K562 (cell line): ENCODE results near the gene SUPT7L. TPM values are rescaled to one million over a fixed set of nuclear protein-coding genes. Genes with fewer than 3 reads are reported as not detected.

Experiments used
- ATAC-seq: fragments of 200-7000 bp; cut with Tn5 transposase; 3 replicates; pipeline ENCODE4 v1.9.1; 2020; ENCODE audit warnings: moderate library complexity
- BruUV-seq: library from RNA; stranded (reverse); fragments of 400-500 nt; replicated peaks from 2 replicates; lab custom pipeline; 2021; lab: Mats Ljungman, UMichigan
- CTCF ChIA-PET: fragments of 300-600 bp; formaldehyde crosslinking; extraction: SDS; loops from one replicate; lab custom pipeline; 2021; ENCODE audit warnings: low intra/inter-chr PET ratio; lab: Yijun Ruan, JAX
- POLR2A ChIA-PET: fragments of 300-600, 350-650 bp; sonication (Branson Sonifier 250); formaldehyde crosslinking; extraction: SDS; loops from one replicate; lab custom pipeline; 2021; ENCODE audit warnings: antibody characterized with exemption, inconsistent platforms; lab: Yijun Ruan, JAX
- DNase-seq, 4 experiments: peaks; one replicate each; pipeline versions ENCODE4 v3.0.0 to v3.0.0-alpha.2; 2011 to 2018; ENCODE audit warnings: low spot score in 3 of 4, mixed read lengths in 3 of 4; ENCODE audit errors: extremely low read depth in 1 of 4
- FAIRE-seq: peaks from 2 replicates; lab custom pipeline; 2011; peaks lifted over from hg19 to GRCh38; lab: Jason Lieb, UNC
- H2AFZ ChIP-seq: 2 replicates; pipeline ENCODE4 v1.6.0; 2011; ENCODE audit warnings: low read depth, low read length, control low read depth, inconsistent platforms
- H3K27ac ChIP-seq: fragments of 200-600 bp; 3 replicates; pipeline ENCODE4 v1.8.0; 2011; ENCODE audit warnings: low read depth, mild to moderate bottlenecking, control low read depth, inconsistent platforms, low read length, moderate library complexity, mixed read lengths; ENCODE audit errors: extremely low read depth
- H3K27me3 ChIP-seq, 2 experiments: fragments of 300-600 bp in 1 of 2; 2 replicates in 1 of 2; 3 replicates in 1 of 2; pipeline versions ENCODE4 v1.6.0 to v1.8.0; 2011; ENCODE audit warnings: inconsistent platforms in 2 of 2, low read length in 2 of 2, mild to moderate bottlenecking in 1 of 2, mixed read lengths in 1 of 2, moderate library complexity in 1 of 2; ENCODE audit not compliant: control insufficient read depth in 2 of 2, insufficient read depth in 2 of 2
- H3K36me3 ChIP-seq: fragments of 300-600 bp; 3 replicates; pipeline ENCODE4 v1.8.0; 2011; ENCODE audit warnings: mild to moderate bottlenecking, low read length, inconsistent platforms; ENCODE audit not compliant: control insufficient read depth, insufficient read depth
- H3K4me1 ChIP-seq, 2 experiments: fragments of 200-600 bp in 1 of 2; replicated peaks in 1 of 2; 2 replicates in 1 of 2; 3 replicates in 1 of 2; pipeline versions ENCODE4 v1.5.1 to v1.8.0; 2011; ENCODE audit warnings: inconsistent platforms in 2 of 2, low read length in 2 of 2, mild to moderate bottlenecking in 1 of 2, mixed read lengths in 1 of 2, moderate library complexity in 1 of 2; ENCODE audit not compliant: control insufficient read depth in 2 of 2, insufficient read depth in 2 of 2
- H3K4me2 ChIP-seq: 2 replicates; pipeline ENCODE4 v1.6.1; 2011; ENCODE audit warnings: low read length, control low read depth, inconsistent platforms, mixed read lengths; ENCODE audit not compliant: insufficient read depth
- H3K4me3 ChIP-seq: fragments of 200-600 bp; sonication (generic), shearing (Covaris generic); 2 replicates; pipeline ENCODE4 v1.5.1; 2016; ENCODE audit warnings: control low read depth, inconsistent platforms
- H3K79me2 ChIP-seq: fragments of 200-600 bp; 3 replicates; pipeline ENCODE4 v1.8.0; 2011; ENCODE audit warnings: low read length, inconsistent platforms; ENCODE audit not compliant: control insufficient read depth, insufficient read depth
- H3K9ac ChIP-seq, 2 experiments: 2 replicates each; pipeline versions ENCODE4 v1.6.0 to v1.6.1; 2011; ENCODE audit warnings: low read depth in 2 of 2, low read length in 2 of 2, control low read depth in 1 of 2, inconsistent platforms in 1 of 2, mild to moderate bottlenecking in 1 of 2, mixed read lengths in 1 of 2; ENCODE audit not compliant: insufficient read depth in 1 of 2
- H3K9me1 ChIP-seq: one replicate; pipeline ENCODE4 v1.6.0; 2011; ENCODE audit warnings: inconsistent platforms, mild to moderate bottlenecking, low read length, moderate library complexity; ENCODE audit not compliant: control insufficient read depth, insufficient read depth
- H3K9me3 ChIP-seq: replicated peaks from 2 replicates; pipeline ENCODE4 v1.5.1; 2011; ENCODE audit warnings: low read depth, low read length, inconsistent platforms; ENCODE audit not compliant: control insufficient read depth, insufficient read depth
- H4K20me1 ChIP-seq: replicated peaks from 2 replicates; pipeline ENCODE4 v1.6.1; 2011; ENCODE audit warnings: low read length, inconsistent platforms, mixed read lengths; ENCODE audit not compliant: control insufficient read depth, insufficient read depth
- CCAR2 ChIP-seq: fragments of 200-400 bp; formaldehyde crosslinking; IDR thresholded peaks from 2 replicates; pipeline ENCODE4 v1.6.1; 2017; ENCODE audit warnings: mild to moderate bottlenecking, low read depth, low read length
- EP400 ChIP-seq: fragments of 450-650 bp; IDR thresholded peaks from 2 replicates; pipeline ENCODE4 v1.6.1; 2017; ENCODE audit warnings: antibody characterized with exemption, mild to moderate bottlenecking, moderate library complexity
- FOS ChIP-seq: IDR thresholded peaks from 3 replicates; pipeline ENCODE4 v1.6.1; 2011; ENCODE audit not compliant: insufficient read length; ENCODE audit errors: extremely low read depth
- KAT2B ChIP-seq: IDR thresholded peaks from one replicate; pipeline ENCODE4 v1.6.1; 2012; ENCODE audit warnings: low read depth, mild to moderate bottlenecking, control low read depth, inconsistent platforms, low read length, moderate library complexity
- MCM7 ChIP-seq, 2 experiments: fragments of 450-650 bp; IDR thresholded peaks; 2 replicates each; pipeline ENCODE4 v1.6.1; 2016 to 2018
- MTA2 ChIP-seq: fragments of 450-650 bp; IDR thresholded peaks from 2 replicates; pipeline ENCODE4 v1.6.1; 2016; ENCODE audit warnings: low read depth
- NCOR1 ChIP-seq: fragments of 450-650 bp; IDR thresholded peaks from 2 replicates; pipeline ENCODE4 v1.6.1; 2016; ENCODE audit warnings: mild to moderate bottlenecking, moderate library complexity
- NEUROD1 ChIP-seq: fragments of 150-350 bp; IDR thresholded peaks from 2 replicates; pipeline ENCODE4 v1.6.1; 2014; ENCODE audit warnings: borderline replicate concordance, low read length, low read depth; ENCODE audit not compliant: partially characterized antibody
- NFIC ChIP-seq: fragments of 450-650 bp; IDR thresholded peaks from 2 replicates; pipeline ENCODE4 v1.6.1; 2017; ENCODE audit warnings: mild to moderate bottlenecking, inconsistent platforms
- NR0B1 ChIP-seq: fragments of 450-650 bp; IDR thresholded peaks from one replicate; pipeline ENCODE4 v1.6.1; 2018; ENCODE audit warnings: mild to moderate bottlenecking, moderate library complexity; ENCODE audit not compliant: partially characterized antibody
- RBM39 ChIP-seq: fragments of 200-400 bp; formaldehyde crosslinking; optimal IDR thresholded peaks from 2 replicates; pipeline ENCODE3; 2018; ENCODE audit warnings: low read depth, low read length
- SREBF2 ChIP-seq: sonication (generic); formaldehyde crosslinking; IDR thresholded peaks from 2 replicates; pipeline ENCODE4 v1.4.0; 2020; ENCODE audit warnings: mild to moderate bottlenecking, missing genetic modification reagents
- ZNF717 ChIP-seq: fragments of 250-450 bp; sonication (Bioruptor Pico); IDR thresholded peaks from 2 replicates; pipeline ENCODE4 v1.5.0; 2021
- ZNF764 ChIP-seq: fragments of 250-450 bp; sonication (Bioruptor Pico); IDR thresholded peaks from 2 replicates; pipeline ENCODE4 v1.4.0; 2020; ENCODE audit warnings: low read depth, mild to moderate bottlenecking, moderate library complexity
- ZSCAN29 ChIP-seq: fragments of 450-650 bp; IDR thresholded peaks from 2 replicates; pipeline ENCODE4 v1.6.1; 2017
- WGBS: fragments of 100-300 bp; shearing (Covaris generic); methylation state at CpG from one replicate; pipeline ENCODE4 v1.1.6; 2016; ENCODE audit warnings: low coverage, mixed read lengths; ENCODE audit not compliant: insufficient coverage; ENCODE audit errors: missing lambda C conversion rate; 5-methylcytosine and 5-hydroxymethylcytosine counted together
- in situ Hi-C: fragments of 300-500 bp; cut with MboI; formaldehyde crosslinking; loops from 4 replicates; pipeline ENCODE4 v1.15.0; 2018; ENCODE audit warnings: inconsistent platforms, mixed read lengths
- intact Hi-C: fragments of 100-400 bp; cut with micrococcal nuclease; formaldehyde crosslinking; loops from 2 replicates; pipeline ENCODE4 v1.14.2; 2022
- polyA plus RNA-seq, 8 experiments: library from polyadenylated mRNA; depleted of rRNA in 4 of 8; stranded (reverse) in 5 of 8; unstranded in 3 of 8; fragments of >200 nt; fragmentation: Nextera tagmentation in 2 of 8; fragmentation: Illumina TruSeq in 1 of 8; extraction: Ambion mirVana in 2 of 8; extraction: Trizol in 1 of 8; gene quantifications; 2 replicates each; pipeline versions ENCODE4 v1.2.1 to v1.2.3, GENCODE V29; 2011 to 2014; ENCODE audit warnings: inconsistent platforms in 1 of 8, missing spikeins in 1 of 8
- total RNA-seq, 7 experiments: library from RNA; depleted of rRNA in 6 of 7; stranded (reverse); fragments of >200 nt in 6 of 7; fragmentation: Illumina TruSeq in 2 of 7; extraction: Trizol in 2 of 7; gene quantifications; 2 replicates each; pipeline versions ENCODE4 v1.2.1 to v1.2.3, GENCODE V29; 2011 to 2021; ENCODE audit warnings: low replicate concordance in 1 of 7
- TF ChIP-seq, protein P1 (sequence below): fragments of 250-450 bp; sonication (Bioruptor Pico); IDR thresholded peaks from 2 replicates; pipeline ENCODE4 v1.8.0; 2021; ENCODE audit warnings: moderate library complexity, mild to moderate bottlenecking, inconsistent platforms

SUPT7L gene
- total and polyA plus RNA-seq, 9 of the 15 experiments (the other 6 are each of a cell fraction or from before 2014, with no cell fraction given) = 22.0 to 72.8 (median 40.2) TPM

GRCh38 chr2:27701676-27702075 is 38.3 kb upstream of the SUPT7L start:
- Histone ChIP-seq H3K9me3 (no peaks in the 10 kb centered on the region), H3K4me1 (peaks cover 0 to 13% of the 10 kb centered on the region in 2 experiments; a peak in 4 of 5 replicates), H3K36me3 (no peaks in the 10 kb centered on the region), H3K4me2 (no peak overlapping the region), H4K20me1 (no peaks in the 10 kb centered on the region), H3K27ac (no peak overlapping the region), H2AFZ (no peak overlapping the region), H3K27me3 (no peaks in the 10 kb centered on the region), H3K9me1 (no peaks in the 10 kb centered on the region), H3K4me3 (no peak overlapping the region), H3K9ac (no peak overlapping the region), H3K79me2 (no peaks in the 10 kb centered on the region)
- TF ChIP-seq MTA2 (no peak), NCOR1 (no peak), CCAR2 (no peak), EP400 (no peak), ZNF717 (CRISPR knock-in tag) (no peak), FOS (no peak), ZSCAN29 (no peak), RBM39 (no peak)
- CTCF ChIA-PET = no interaction called here
- POLR2A ChIA-PET = interaction anchor here (0.5 to 0.7 kb wide), 2 partner anchors 38 to 692 kb away, joined by 3 to 4 read pairs; no protein-coding TSS in a partner anchor
- intact Hi-C loops (loop anchor here (5.0 kb wide), 1 partner anchor 751 kb away; no protein-coding TSS in a partner anchor), in situ Hi-C loops (no loop called here)
- BruUV-seq = no TSS peak
- DNase-seq (no peak), ATAC-seq (no peak), FAIRE-seq (no peak)
- WGBS = 22% methylated on average over 5 of the region's 5 CpGs

- H3K9me1 ChIP-seq = no peaks in the 10 kb centered on the region
- no peaks in the 10 kb centered on the region for H4K20me1 ChIP-seq
- no peak overlapping the region for H3K27ac ChIP-seq
- DNase-seq (no peak), ATAC-seq (no peak), FAIRE-seq (no peak)
- BruUV-seq = no TSS peak
- POLR2A ChIA-PET = no interaction called here
- no peak overlapping the region for H3K4me3 ChIP-seq
- no peaks in the 10 kb centered on the region for H3K27me3 ChIP-seq
- in situ Hi-C loops = no loop called here
- H3K79me2 ChIP-seq = no peaks in the 10 kb centered on the region
- no peak overlapping the region for H2AFZ ChIP-seq
- 56% methylated on average over 1 of the region's 1 CpG for WGBS
- H3K36me3 ChIP-seq = peaks cover 21% of the 10 kb centered on the region; the same call in 2 of the 3 replicates
- CTCF ChIA-PET = no interaction called here
- H3K4me1 ChIP-seq = no peaks in the 10 kb centered on the region
- H3K9ac ChIP-seq = no peak overlapping the region
- intact Hi-C loops = no loop called here
- H3K9me3 ChIP-seq = no peaks in the 10 kb centered on the region
- H3K4me2 ChIP-seq = no peak overlapping the region
- no peak for TF ChIP-seq NR0B1
- no peak for TF ChIP-seq ZNF764 (CRISPR knock-in tag)
- no peak for TF ChIP-seq MCM7 (IDR thresholded peaks at IDR 0.05)
- no peak for TF ChIP-seq KAT2B
- TF ChIP-seq, protein P1, sequence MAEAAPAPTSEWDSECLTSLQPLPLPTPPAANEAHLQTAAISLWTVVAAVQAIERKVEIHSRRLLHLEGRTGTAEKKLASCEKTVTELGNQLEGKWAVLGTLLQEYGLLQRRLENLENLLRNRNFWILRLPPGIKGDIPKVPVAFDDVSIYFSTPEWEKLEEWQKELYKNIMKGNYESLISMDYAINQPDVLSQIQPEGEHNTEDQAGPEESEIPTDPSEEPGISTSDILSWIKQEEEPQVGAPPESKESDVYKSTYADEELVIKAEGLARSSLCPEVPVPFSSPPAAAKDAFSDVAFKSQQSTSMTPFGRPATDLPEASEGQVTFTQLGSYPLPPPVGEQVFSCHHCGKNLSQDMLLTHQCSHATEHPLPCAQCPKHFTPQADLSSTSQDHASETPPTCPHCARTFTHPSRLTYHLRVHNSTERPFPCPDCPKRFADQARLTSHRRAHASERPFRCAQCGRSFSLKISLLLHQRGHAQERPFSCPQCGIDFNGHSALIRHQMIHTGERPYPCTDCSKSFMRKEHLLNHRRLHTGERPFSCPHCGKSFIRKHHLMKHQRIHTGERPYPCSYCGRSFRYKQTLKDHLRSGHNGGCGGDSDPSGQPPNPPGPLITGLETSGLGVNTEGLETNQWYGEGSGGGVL = no peak
- TF ChIP-seq SREBF2 = no peak
- TF ChIP-seq NFIC = no peak
- TF ChIP-seq NEUROD1 = no peak
Observed at GRCh38 chr2:27697660-27698059, 34.2 kb upstream of the SUPT7L start.
